GM12801 (cell line): ENCODE results near the gene AZI2.

Experiments used
- TF ChIP-seq, protein P1 (sequence below): IDR thresholded peaks from one replicate; pipeline ENCODE4 v1.5.1; 2011; ENCODE audit warnings: control low read depth; ENCODE audit not compliant: insufficient read length; ENCODE audit errors: extremely low read depth

The AZI2 gene

GRCh38 chr3:28322464-28322863, 26.2 kb downstream of the AZI2 start:
- TF ChIP-seq, protein P1, sequence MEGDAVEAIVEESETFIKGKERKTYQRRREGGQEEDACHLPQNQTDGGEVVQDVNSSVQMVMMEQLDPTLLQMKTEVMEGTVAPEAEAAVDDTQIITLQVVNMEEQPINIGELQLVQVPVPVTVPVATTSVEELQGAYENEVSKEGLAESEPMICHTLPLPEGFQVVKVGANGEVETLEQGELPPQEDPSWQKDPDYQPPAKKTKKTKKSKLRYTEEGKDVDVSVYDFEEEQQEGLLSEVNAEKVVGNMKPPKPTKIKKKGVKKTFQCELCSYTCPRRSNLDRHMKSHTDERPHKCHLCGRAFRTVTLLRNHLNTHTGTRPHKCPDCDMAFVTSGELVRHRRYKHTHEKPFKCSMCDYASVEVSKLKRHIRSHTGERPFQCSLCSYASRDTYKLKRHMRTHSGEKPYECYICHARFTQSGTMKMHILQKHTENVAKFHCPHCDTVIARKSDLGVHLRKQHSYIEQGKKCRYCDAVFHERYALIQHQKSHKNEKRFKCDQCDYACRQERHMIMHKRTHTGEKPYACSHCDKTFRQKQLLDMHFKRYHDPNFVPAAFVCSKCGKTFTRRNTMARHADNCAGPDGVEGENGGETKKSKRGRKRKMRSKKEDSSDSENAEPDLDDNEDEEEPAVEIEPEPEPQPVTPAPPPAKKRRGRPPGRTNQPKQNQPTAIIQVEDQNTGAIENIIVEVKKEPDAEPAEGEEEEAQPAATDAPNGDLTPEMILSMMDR = no peak

GRCh38 chr3:28320981-28321380, 27.6 kb downstream of the AZI2 start:
- TF ChIP-seq, protein P1 = no peak

GRCh38 chr3:28317438-28318022, 31.1 kb downstream of the AZI2 start:
- TF ChIP-seq, protein P1 = no peak

DNA sequence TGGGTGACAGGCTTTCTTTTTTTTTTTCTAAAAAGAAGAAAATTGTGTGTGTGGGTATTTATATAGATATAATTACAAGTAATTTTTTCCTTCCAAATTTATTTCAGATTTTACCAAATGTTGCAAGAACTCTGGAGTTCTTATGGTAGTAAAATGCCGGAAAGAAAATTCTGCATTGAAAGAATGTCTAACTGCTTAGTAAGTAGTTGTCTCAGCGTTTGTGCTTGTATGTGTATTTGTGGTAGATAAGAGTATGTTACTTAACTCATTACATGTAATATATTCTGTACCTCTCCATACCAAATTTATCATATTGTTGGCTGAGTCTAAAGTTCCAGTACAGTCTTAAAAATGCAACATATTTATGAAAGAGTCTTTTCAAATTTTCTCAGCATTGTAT, 32.4 kb downstream of the AZI2 start:
- TF ChIP-seq, protein P1 = no peak

DNA sequence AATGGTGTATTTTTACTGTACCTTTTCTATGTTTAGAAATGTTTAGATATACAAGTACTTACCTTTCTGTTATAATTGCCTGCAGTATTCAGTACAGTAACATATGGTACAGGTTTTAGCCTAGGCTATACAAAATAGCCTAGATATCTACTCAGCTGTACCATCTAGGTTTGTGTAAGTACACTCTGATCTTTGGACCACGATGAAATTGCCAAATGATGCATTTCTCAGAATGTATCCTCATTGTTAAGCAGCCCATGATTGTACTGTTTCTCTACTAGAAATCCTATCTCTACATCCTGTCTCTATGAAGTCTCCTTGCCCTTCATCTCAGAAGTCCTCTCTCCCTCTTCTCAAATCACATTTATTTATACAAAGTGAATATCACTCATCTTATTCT, 32.9 kb downstream of the AZI2 start:
- TF ChIP-seq, protein P1 = no peak

GRCh38 chr3:28308196-28308595, 40.4 kb downstream of the AZI2 start:
- TF ChIP-seq, protein P1 = no peak

DNA sequence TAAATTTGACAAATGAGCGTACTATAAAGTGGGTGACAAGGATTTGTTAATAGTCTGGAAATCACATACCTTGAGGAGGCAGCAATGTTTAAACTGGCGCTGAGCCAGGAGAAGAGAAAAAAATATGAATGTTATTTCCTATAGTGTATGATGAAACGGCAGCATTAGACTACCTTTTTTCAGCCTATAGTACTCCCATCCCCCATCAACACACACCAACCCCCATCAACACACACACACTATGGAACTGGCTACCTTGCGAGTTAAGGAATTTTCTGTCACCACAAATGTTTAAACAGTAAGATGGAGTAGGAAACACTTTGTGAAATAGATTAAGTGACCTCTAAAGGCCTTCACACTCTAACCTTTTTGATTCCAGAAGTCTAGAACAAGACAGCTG, 46.9 kb downstream of the AZI2 start:
- TF ChIP-seq, protein P1 = no peak
